Retinal pigment epithelial cell (primary cell): ENCODE results near the gene DRG2.
A peak's percentile ranks its signal among the peaks of the same experiment; 100 is the strongest.

Source experiments
- DNase-seq: peaks from one replicate; pipeline ENCODE4 v3.0.0-alpha.2; 2010; ENCODE audit warnings: low read depth
- H3K4me3 ChIP-seq: 2 replicates; pipeline ENCODE4 v1.5.1; 2011; ENCODE audit warnings: mild to moderate bottlenecking, low read length, control low read depth, moderate library complexity
- TF ChIP-seq, protein P1 (sequence below): conservative IDR thresholded peaks from 2 replicates; pipeline ENCODE4 v1.5.1; 2011; ENCODE audit warnings: low read depth, low read length, control low read depth, inconsistent platforms

Gene DRG2

GRCh38 chr17:18076936-18077335 is 10.8 kb upstream of the DRG2 start:
- DNase-seq, result peak; percentile 16
- TF ChIP-seq, protein P1, sequence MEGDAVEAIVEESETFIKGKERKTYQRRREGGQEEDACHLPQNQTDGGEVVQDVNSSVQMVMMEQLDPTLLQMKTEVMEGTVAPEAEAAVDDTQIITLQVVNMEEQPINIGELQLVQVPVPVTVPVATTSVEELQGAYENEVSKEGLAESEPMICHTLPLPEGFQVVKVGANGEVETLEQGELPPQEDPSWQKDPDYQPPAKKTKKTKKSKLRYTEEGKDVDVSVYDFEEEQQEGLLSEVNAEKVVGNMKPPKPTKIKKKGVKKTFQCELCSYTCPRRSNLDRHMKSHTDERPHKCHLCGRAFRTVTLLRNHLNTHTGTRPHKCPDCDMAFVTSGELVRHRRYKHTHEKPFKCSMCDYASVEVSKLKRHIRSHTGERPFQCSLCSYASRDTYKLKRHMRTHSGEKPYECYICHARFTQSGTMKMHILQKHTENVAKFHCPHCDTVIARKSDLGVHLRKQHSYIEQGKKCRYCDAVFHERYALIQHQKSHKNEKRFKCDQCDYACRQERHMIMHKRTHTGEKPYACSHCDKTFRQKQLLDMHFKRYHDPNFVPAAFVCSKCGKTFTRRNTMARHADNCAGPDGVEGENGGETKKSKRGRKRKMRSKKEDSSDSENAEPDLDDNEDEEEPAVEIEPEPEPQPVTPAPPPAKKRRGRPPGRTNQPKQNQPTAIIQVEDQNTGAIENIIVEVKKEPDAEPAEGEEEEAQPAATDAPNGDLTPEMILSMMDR, result no peak
- no peak overlapping the region for H3K4me3 ChIP-seq

- DNase-seq, result no peak
- TF ChIP-seq, protein P1, result no peak
- H3K4me3 ChIP-seq, result no peak overlapping the region
These were observed 8.2 kb upstream of the DRG2 start for GRCh38 chr17:18079543-18079942.

- TF ChIP-seq, protein P1, result no peak
- DNase-seq, result no peak
- H3K4me3 ChIP-seq, result no peak overlapping the region
These were observed 3.5 kb upstream of the DRG2 start for GRCh38 chr17:18084256-18084655.

- H3K4me3 ChIP-seq, result no peak overlapping the region
- no peak for DNase-seq
- TF ChIP-seq, protein P1, result no peak
These were observed 1.9 kb downstream of the DRG2 start for GRCh38 chr17:18089613-18090012.

- no peak for DNase-seq
- TF ChIP-seq, protein P1, result peak; percentile 55
These were observed 6.1 kb downstream of the DRG2 start for GRCh38 chr17:18093616-18094408.

GRCh38 chr17:18094409-18094807 is 6.7 kb downstream of the DRG2 start:
- DNase-seq, result no peak
- H3K4me3 ChIP-seq, result no peak overlapping the region
- TF ChIP-seq, protein P1, result no peak

More at GRCh38 chr17:18093616-18094408, 6.1 kb downstream of the DRG2 start:
- H3K4me3 ChIP-seq, result no peak overlapping the region

DNA sequence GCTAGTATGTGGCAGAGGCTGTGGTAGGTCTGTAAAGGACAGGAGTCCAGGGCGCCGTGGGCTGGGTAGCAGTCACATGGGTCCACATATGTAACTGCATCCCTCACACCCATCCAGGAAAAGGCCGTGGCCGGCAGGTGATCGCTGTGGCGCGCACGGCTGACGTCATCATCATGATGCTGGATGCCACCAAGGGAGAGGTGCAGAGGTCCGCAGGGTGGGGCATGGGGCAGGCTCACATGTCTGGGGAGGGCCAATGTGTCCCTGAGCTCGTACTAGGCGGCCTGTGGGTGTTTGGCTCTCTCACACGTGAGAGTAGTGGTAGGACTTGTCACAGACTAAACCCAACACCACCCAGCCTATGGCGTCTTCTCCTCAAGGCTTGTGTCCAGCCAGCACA is 11.8 kb downstream of the DRG2 start:
- no peak overlapping the region for H3K4me3 ChIP-seq
- TF ChIP-seq, protein P1, result no peak
- DNase-seq, result no peak
